Thoracic aorta (tissue), 2 donors: ENCODE data around the gene HMGB2. TPM values are rescaled to one million over a fixed set of nuclear protein-coding genes. Genes with fewer than 3 reads are reported as not detected.

ENCODE experiments used
- ATAC-seq: fragments of 150-250 bp; one replicate; pipeline ENCODE4 v1.8.0; 2017; ENCODE audit warnings: low read depth; ENCODE audit not compliant: insufficient number of reproducible peaks, low FRiP score
- DNase-seq: peaks from one replicate; pipeline ENCODE4 v3.0.0-alpha.2; 2020; ENCODE audit warnings: low spot score
- H3K27ac ChIP-seq, 2 donors: fragments of 200-600 bp; sonication (generic); 1 replicate in 1 of 2; 2 replicates in 1 of 2; pipeline ENCODE4 v1.5.1; 2016; ENCODE audit warnings: mild to moderate bottlenecking in 2 of 2, moderate library complexity in 2 of 2
- H3K27me3 ChIP-seq: fragments of 200-600 bp; sonication (generic); replicated peaks from 2 replicates; pipeline ENCODE4 v1.6.0; 2016; ENCODE audit warnings: mild to moderate bottlenecking; ENCODE audit not compliant: insufficient read depth
- H3K36me3 ChIP-seq: fragments of 200-600 bp; sonication (generic); one replicate; pipeline ENCODE4 v1.5.1; 2016
- H3K4me1 ChIP-seq, 2 donors: fragments of 200-600 bp; sonication (generic); 1 replicate in 1 of 2; 2 replicates in 1 of 2; pipeline versions ENCODE4 v1.5.1 to v1.6.0; 2016; ENCODE audit warnings: low read depth in 2 of 2, mild to moderate bottlenecking in 1 of 2; ENCODE audit not compliant: control insufficient read depth in 1 of 2
- H3K4me3 ChIP-seq: fragments of 200-600 bp; sonication (generic); 2 replicates; pipeline ENCODE4 v1.5.1; 2016; ENCODE audit warnings: mild to moderate bottlenecking
- H3K9me3 ChIP-seq: fragments of 200-600 bp; sonication (generic); 2 replicates; pipeline ENCODE4 v1.5.1; 2016
- CTCF ChIP-seq: fragments of 200-600 bp; sonication (generic); IDR thresholded peaks from one replicate; pipeline ENCODE4 v1.5.1; 2019; ENCODE audit warnings: antibody characterized with exemption
- total RNA-seq, 2 donors: library from RNA; depleted of rRNA; stranded (reverse); fragments of >200 nt; gene quantifications; one replicate each; pipeline versions ENCODE4 v1.1.0 to v1.2.3, GENCODE V29; 2016

Gene HMGB2
- total RNA-seq, 2 donors from 2014 or later, result 28.8 to 33.4 TPM

- no peak for ATAC-seq
- H3K27me3 ChIP-seq, result no peaks in the 10 kb centered on the region
- no peaks in the 10 kb centered on the region for H3K9me3 ChIP-seq
- no peak for DNase-seq
- H3K4me1 ChIP-seq, result no peaks in the 10 kb centered on the region
- TF ChIP-seq CTCF, result no peak
- H3K27ac ChIP-seq, result no peak overlapping the region
- H3K4me3 ChIP-seq, result no peak overlapping the region
- H3K36me3 ChIP-seq, result no peaks in the 10 kb centered on the region
Measured at GRCh38 chr4:173347467-173347866, 13.3 kb upstream of the HMGB2 start.

- no peak overlapping the region for H3K4me3 ChIP-seq
- no peak for ATAC-seq
- H3K27ac ChIP-seq, result no peak overlapping the region
- no peaks in the 10 kb centered on the region for H3K27me3 ChIP-seq
- H3K36me3 ChIP-seq, result no peaks in the 10 kb centered on the region
- no peak for DNase-seq
- no peaks in the 10 kb centered on the region for H3K9me3 ChIP-seq
- no peak for TF ChIP-seq CTCF
- no peaks in the 10 kb centered on the region for H3K4me1 ChIP-seq
Measured at GRCh38 chr4:173346074-173346473, 11.9 kb upstream of the HMGB2 start.

- TF ChIP-seq CTCF, result no peak
- no peak for ATAC-seq
- Histone ChIP-seq H3K27ac (no peak overlapping the region), H3K4me3 (no peak overlapping the region), H3K4me1 (no peaks in the 10 kb centered on the region), H3K36me3 (no peaks in the 10 kb centered on the region), H3K27me3 (no peaks in the 10 kb centered on the region), H3K9me3 (no peaks in the 10 kb centered on the region)
- no peak for DNase-seq
Measured at GRCh38 chr4:173345648-173346047, 11.5 kb upstream of the HMGB2 start.

DNA sequence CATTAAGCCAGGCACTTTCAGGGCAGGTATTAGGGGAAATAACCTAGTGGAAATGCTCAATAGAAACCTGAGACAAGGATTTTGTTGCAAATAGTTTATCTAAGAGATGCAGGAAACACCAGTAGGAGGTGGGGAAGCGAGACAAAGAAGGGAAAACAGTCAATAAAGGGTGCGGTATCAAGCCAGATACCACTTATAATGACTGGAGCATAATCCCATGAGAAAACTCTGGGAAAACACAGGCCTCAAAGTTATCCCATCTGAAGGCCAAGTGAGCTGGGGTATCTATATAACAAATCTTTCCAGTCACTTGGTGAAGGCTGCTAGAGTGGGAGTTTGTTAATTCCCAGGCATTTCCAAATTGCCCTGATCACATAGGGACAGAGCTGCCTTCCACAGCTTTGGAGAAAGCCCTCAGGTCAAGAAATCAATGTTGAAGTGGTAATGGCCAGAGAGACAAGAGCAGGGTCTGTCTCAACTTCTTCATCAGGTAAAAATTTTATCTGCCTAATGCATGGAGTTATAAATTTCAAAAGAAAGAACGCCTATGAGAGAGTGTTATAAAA lies 9.8 kb upstream of the HMGB2 start:
- DNase-seq (no peak), ATAC-seq (no peak)
- TF ChIP-seq CTCF, result no peak
- no peak overlapping the region for H3K27ac ChIP-seq
- H3K4me1 ChIP-seq, result no peaks in the 10 kb centered on the region
- no peaks in the 10 kb centered on the region for H3K36me3 ChIP-seq
- H3K27me3 ChIP-seq, result no peaks in the 10 kb centered on the region
- H3K4me3 ChIP-seq, result no peak overlapping the region
- H3K9me3 ChIP-seq, result no peaks in the 10 kb centered on the region

GRCh38 chr4:173337463-173337862 lies 3.3 kb upstream of the HMGB2 start:
- Histone ChIP-seq H3K4me3 (no peak overlapping the region), H3K27ac (no peak overlapping the region), H3K9me3 (no peaks in the 10 kb centered on the region), H3K36me3 (no peaks in the 10 kb centered on the region), H3K27me3 (no peaks in the 10 kb centered on the region), H3K4me1 (peaks cover 0 to 6% of the 10 kb centered on the region in 2 donors)
- TF ChIP-seq CTCF, result no peak
- ATAC-seq (no peak), DNase-seq (no peak)
